SK-N-SH treated with all-trans-retinoic acid at 6 μM for 48 hours (cell line): ENCODE results near the gene CDS1.

ENCODE experiments used
- ATAC-seq: fragments of 200-7000 bp; cut with Tn5 transposase; 3 replicates; pipeline ENCODE4 v1.9.1; 2020; ENCODE audit warnings: mild to moderate bottlenecking, moderate library complexity
- ARNTL ChIP-seq: fragments of 450-650 bp; formaldehyde crosslinking; IDR thresholded peaks from 2 replicates; pipeline ENCODE4 v1.5.0; 2020; ENCODE audit warnings: low read depth, mild to moderate bottlenecking, moderate library complexity, borderline replicate concordance
- BACH2 ChIP-seq: fragments of 250-450 bp; sonication (Bioruptor Pico); IDR thresholded peaks from 2 replicates; pipeline ENCODE4 v1.9.0; 2021; ENCODE audit warnings: mild to moderate bottlenecking, borderline replicate concordance
- CREB5 ChIP-seq: fragments of 250-450 bp; sonication (Bioruptor Pico); IDR thresholded peaks from 2 replicates; pipeline ENCODE4 v1.5.1; 2020; ENCODE audit warnings: low read depth, mild to moderate bottlenecking, moderate library complexity
- CSRNP3 ChIP-seq: fragments of 250-450 bp; sonication (Bioruptor Pico); IDR thresholded peaks from 2 replicates; pipeline ENCODE4 v1.5.1; 2021; ENCODE audit warnings: mild to moderate bottlenecking, moderate library complexity
- ESRRG ChIP-seq: fragments of 250-450 bp; sonication (Bioruptor Pico); IDR thresholded peaks from 2 replicates; pipeline ENCODE4 v1.6.1; 2021; ENCODE audit warnings: mild to moderate bottlenecking
- GLIS3 ChIP-seq: fragments of 250-450 bp; sonication (Bioruptor Pico); IDR thresholded peaks from 2 replicates; pipeline ENCODE4 v1.5.0; 2020; ENCODE audit warnings: mild to moderate bottlenecking, moderate library complexity
- ISL1 ChIP-seq: fragments of 250-450 bp; sonication (Bioruptor Pico); IDR thresholded peaks from 2 replicates; pipeline ENCODE4 v2.1.2; 2022; ENCODE audit warnings: mild to moderate bottlenecking, moderate library complexity
- OSR1 ChIP-seq: fragments of 250-450 bp; sonication (Bioruptor Pico); IDR thresholded peaks from 2 replicates; pipeline ENCODE4 v1.8.0; 2022; ENCODE audit warnings: moderate library complexity, mild to moderate bottlenecking, inconsistent platforms
- PATZ1 ChIP-seq: fragments of 250-450 bp; sonication (Bioruptor Pico); IDR thresholded peaks from 2 replicates; pipeline ENCODE4 v1.8.0; 2020; ENCODE audit warnings: mild to moderate bottlenecking, moderate library complexity, borderline replicate concordance
- POU6F1 ChIP-seq: fragments of 250-450 bp; sonication (Bioruptor Pico); IDR thresholded peaks from 2 replicates; pipeline ENCODE4 v1.8.0; 2021; ENCODE audit warnings: low read depth, mild to moderate bottlenecking, moderate library complexity, borderline replicate concordance
- PPARA ChIP-seq: fragments of 250-450 bp; sonication (Bioruptor Pico); IDR thresholded peaks from 2 replicates; pipeline ENCODE4 v1.5.0; 2020; ENCODE audit warnings: mild to moderate bottlenecking, borderline replicate concordance
- RARB ChIP-seq: fragments of 250-450 bp; sonication (Bioruptor Pico); IDR thresholded peaks from 2 replicates; pipeline ENCODE4 v1.8.0; 2021; ENCODE audit warnings: mild to moderate bottlenecking, moderate library complexity
- SNAI2 ChIP-seq: fragments of 250-450 bp; sonication (Bioruptor Pico); IDR thresholded peaks from 2 replicates; pipeline ENCODE4 v1.5.0; 2020; ENCODE audit warnings: mild to moderate bottlenecking, moderate library complexity
- TCF4 ChIP-seq: fragments of 250-450 bp; sonication (Bioruptor Pico); IDR thresholded peaks from 2 replicates; pipeline ENCODE4 v1.8.0; 2021; ENCODE audit warnings: mild to moderate bottlenecking, moderate library complexity, borderline replicate concordance
- TOX ChIP-seq: fragments of 250-450 bp; sonication (Bioruptor Pico); IDR thresholded peaks from 2 replicates; pipeline ENCODE4 v1.8.0; 2021; ENCODE audit warnings: mild to moderate bottlenecking, moderate library complexity, borderline replicate concordance
- TSHZ2 ChIP-seq: fragments of 250-450 bp; sonication (Bioruptor Pico); IDR thresholded peaks from 2 replicates; pipeline ENCODE4 v1.5.0; 2020; ENCODE audit warnings: mild to moderate bottlenecking, moderate library complexity
- ZC3H10 ChIP-seq: fragments of 250-450 bp; sonication (Bioruptor Pico); IDR thresholded peaks from 2 replicates; pipeline ENCODE4 v1.5.1; 2021; ENCODE audit warnings: mild to moderate bottlenecking, moderate library complexity
- ZFP3 ChIP-seq: fragments of 250-450 bp; sonication (Bioruptor Pico); IDR thresholded peaks from 2 replicates; pipeline ENCODE4 v1.5.0; 2020; ENCODE audit warnings: mild to moderate bottlenecking, moderate library complexity
- ZFP30 ChIP-seq: fragments of 450-650 bp; formaldehyde crosslinking; IDR thresholded peaks from 2 replicates; pipeline ENCODE4 v1.5.0; 2022; ENCODE audit warnings: mild to moderate bottlenecking, moderate library complexity
- ZNF565 ChIP-seq: fragments of 450-650 bp; formaldehyde crosslinking; conservative IDR thresholded peaks from 2 replicates; pipeline ENCODE4 v1.5.0; 2020; ENCODE audit warnings: low read depth, mild to moderate bottlenecking, moderate library complexity
- ZNF70 ChIP-seq: fragments of 450-650 bp; formaldehyde crosslinking; IDR thresholded peaks from 2 replicates; pipeline ENCODE4 v1.5.0; 2020; ENCODE audit warnings: mild to moderate bottlenecking, moderate library complexity
- ZNF8 ChIP-seq: fragments of 450-650 bp; formaldehyde crosslinking; IDR thresholded peaks from 2 replicates; pipeline ENCODE4 v1.5.0; 2020; ENCODE audit warnings: mild to moderate bottlenecking, moderate library complexity

CDS1 gene

GRCh38 chr4:84697615-84698201 is 114.8 kb downstream of the CDS1 start (continued):
- TF ChIP-seq CSRNP3 (CRISPR knock-in tag), result no peak
- TF ChIP-seq GLIS3 (CRISPR knock-in tag), result no peak
- TF ChIP-seq PPARA (CRISPR knock-in tag), result no peak
- TF ChIP-seq ZC3H10, result no peak
- TF ChIP-seq TCF4 (CRISPR knock-in tag), result no peak
- TF ChIP-seq TOX, result no peak
- TF ChIP-seq ISL1, result no peak
- TF ChIP-seq RARB (CRISPR knock-in tag), result no peak
- no peak for TF ChIP-seq CREB5 (CRISPR knock-in tag)
- TF ChIP-seq ZNF70 (CRISPR knock-in tag), result no peak
- no peak for TF ChIP-seq ZFP30 (CRISPR knock-in tag)
- no peak for TF ChIP-seq OSR1 (CRISPR knock-in tag)

- TF ChIP-seq POU6F1 (no peak), PATZ1 (CRISPR knock-in tag) (no peak), ZFP3 (no peak), TSHZ2 (CRISPR knock-in tag) (no peak), SNAI2 (CRISPR knock-in tag) (no peak), TCF4 (CRISPR knock-in tag) (no peak), RARB (CRISPR knock-in tag) (no peak), ZNF8 (CRISPR knock-in tag) (no peak), ZNF70 (CRISPR knock-in tag) (no peak), ZNF565 (CRISPR knock-in tag) (no peak), CSRNP3 (CRISPR knock-in tag) (no peak), TOX (no peak), CREB5 (CRISPR knock-in tag) (no peak), ZFP30 (CRISPR knock-in tag) (no peak), BACH2 (no peak), ZC3H10 (no peak), ESRRG (CRISPR knock-in tag) (no peak), ARNTL (CRISPR knock-in tag) (no peak), OSR1 (CRISPR knock-in tag) (no peak)
- ATAC-seq, result no peak
Observed at GRCh38 chr4:84699001-84699671, 116.2 kb downstream of the CDS1 start.
